GM04503 (cell line): ENCODE measurements around the gene AUTS2.
A peak's percentile ranks its signal among the peaks of the same experiment; 100 is the strongest.

Experiments used
- DNase-seq: peaks from one replicate; pipeline ENCODE4 v3.0.0-alpha.2; 2012; ENCODE audit warnings: low read depth

AUTS2 gene

GRCh38 chr7:70758646-70759045 lies 1160.4 kb downstream of the AUTS2 start:
- DNase-seq = no peak

- no peak for DNase-seq
Observed at GRCh38 chr7:70759674-70760073, 1161.4 kb downstream of the AUTS2 start.

- DNase-seq = no peak
Observed at GRCh38 chr7:70761711-70762328, 1163.5 kb downstream of the AUTS2 start.

DNA sequence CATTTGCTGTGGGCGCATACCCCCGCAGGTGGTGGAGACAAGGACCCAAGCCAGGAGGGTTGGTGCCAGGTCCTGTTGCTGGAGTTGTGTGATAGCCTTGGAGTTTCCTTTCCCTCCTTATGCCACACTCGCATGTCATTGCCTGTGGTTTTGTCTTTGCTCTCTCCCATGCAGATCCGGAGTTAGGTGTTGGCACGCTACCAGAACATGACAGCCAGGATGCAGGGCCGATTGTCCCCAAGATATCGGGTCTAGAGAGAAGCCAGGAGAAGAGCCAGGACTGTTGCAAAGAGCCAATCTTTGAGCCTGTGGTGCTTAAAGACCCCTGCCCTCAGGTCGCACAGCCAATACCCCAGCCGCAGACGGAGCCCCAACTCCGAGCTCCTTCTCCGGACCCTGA lies 1164.4 kb downstream of the AUTS2 start:
- DNase-seq = no peak

DNA sequence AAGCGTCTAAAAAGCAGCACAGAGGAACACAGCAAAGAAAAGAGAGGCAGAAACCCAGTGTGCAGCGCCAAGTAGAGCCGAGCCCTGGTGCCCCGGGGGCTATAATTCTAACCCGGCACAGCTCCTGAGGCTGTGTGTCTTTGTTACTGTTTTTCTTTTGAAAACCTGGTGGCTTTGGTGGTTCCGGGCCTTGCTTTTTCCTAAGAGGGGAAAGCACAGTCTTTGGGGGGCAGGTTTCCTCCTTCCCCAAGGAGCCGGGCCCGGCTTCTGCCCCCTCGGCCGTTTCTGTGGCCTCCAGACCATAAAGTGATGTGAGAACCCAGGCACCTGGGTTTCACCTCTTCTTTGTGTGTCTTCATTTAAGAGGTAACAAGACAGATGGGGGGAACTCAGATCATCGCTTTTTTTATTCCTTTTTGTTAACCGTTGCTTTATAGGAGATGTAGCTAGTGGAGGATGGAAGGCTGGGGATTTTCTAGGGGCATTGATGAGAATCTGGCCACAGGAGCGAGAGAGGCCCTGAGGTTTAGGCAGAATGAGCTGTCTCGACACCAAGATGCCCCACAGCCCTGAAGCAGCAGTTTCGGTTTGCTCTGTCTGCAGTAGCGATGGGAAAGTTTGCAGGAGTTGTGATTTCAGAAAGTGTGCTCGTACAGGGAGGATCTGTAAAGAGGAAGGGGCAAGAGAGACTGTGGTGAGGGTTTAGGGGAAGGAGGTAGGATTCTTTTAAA lies 1165.9 kb downstream of the AUTS2 start:
- no peak for DNase-seq

- DNase-seq = no peak
Observed at GRCh38 chr7:70764701-70765208, 1166.5 kb downstream of the AUTS2 start.

DNA sequence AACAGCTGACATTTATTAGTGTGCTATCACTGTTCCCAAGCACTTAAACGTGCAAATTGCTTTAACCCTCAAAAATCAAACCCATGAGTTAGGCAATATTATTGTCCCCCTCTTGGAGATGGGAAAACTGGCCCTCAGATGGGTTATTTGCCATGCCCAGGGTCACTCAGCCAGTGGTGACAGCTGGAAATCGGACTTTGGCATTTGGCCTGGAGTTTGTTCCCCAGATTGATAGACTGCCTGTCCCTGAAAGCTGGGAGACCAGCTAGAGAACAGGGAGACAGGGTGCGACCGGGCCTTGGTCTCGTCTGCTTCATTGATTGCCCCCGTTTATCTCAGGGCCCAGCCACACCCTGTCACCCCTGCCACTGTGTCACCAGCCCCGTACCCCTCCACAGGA lies 1167.4 kb downstream of the AUTS2 start:
- DNase-seq = no peak

GRCh38 chr7:70766109-70766508 lies 1167.8 kb downstream of the AUTS2 start:
- no peak for DNase-seq

GRCh38 chr7:70766694-70767093 lies 1168.4 kb downstream of the AUTS2 start:
- no peak for DNase-seq

DNA sequence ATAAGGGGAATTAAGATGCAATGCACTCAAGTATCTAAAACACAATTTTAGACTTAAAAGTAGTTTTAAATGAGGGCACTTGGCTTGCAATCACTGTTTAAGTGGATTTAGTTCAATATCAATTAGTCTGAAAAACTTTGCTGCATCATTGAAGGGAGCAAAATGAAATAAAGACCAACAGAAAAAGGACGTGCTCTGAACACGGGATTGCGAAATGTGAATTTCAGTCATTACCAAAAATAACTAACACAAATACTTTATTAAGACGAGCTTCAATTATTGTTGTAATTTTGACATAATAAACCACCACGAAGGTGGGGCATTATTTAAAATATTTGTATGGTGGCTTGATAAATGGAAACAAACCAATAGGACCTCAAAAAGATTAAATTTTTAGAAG lies 1171.9 kb downstream of the AUTS2 start:
- no peak for DNase-seq

GRCh38 chr7:70771451-70771850 lies 1173.2 kb downstream of the AUTS2 start:
- no peak for DNase-seq

DNA sequence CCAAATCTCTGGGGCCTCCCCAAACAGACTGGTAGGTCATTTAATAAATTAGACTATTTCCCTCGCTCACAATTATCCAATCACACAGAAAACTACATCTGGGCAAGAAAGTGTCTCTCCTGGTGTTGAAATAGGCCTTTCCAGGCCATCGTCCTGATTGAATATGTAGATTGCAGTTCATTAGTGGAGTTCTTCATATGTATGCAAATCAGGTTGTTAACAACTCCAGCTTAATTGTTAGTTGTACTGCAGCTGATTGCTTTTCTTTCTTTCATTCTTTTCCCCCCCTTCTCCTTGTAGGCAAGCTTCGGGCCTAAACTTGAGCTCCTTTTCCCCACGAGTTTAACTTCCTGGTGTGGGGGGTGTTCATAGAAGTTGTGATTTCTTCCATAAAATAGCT lies 1174.6 kb downstream of the AUTS2 start:
- no peak for DNase-seq

DNA sequence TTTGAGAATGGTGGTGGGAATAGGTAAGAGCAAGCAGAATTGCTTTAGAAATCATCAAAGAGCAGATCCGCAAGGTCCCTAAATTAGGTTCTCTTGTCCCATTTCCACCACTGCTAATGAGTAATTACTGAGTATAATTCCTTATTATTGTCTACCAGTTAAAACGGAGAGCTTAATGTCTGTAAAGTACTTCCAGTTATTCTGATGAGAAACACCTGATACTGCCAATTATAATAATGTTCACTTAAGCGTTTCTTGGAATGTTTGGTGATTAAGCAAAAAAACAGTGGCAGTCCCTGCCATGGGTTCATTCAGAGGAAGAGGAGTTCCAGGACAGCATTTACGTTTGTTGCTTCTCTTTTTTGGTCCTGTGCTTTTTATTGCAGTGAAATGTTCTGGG lies 1175.1 kb downstream of the AUTS2 start:
- DNase-seq = no peak

- DNase-seq = no peak
Observed at GRCh38 chr7:70774950-70775527, 1176.8 kb downstream of the AUTS2 start.

- no peak for DNase-seq
Observed at GRCh38 chr7:70775570-70776156, 1177.4 kb downstream of the AUTS2 start.

DNA sequence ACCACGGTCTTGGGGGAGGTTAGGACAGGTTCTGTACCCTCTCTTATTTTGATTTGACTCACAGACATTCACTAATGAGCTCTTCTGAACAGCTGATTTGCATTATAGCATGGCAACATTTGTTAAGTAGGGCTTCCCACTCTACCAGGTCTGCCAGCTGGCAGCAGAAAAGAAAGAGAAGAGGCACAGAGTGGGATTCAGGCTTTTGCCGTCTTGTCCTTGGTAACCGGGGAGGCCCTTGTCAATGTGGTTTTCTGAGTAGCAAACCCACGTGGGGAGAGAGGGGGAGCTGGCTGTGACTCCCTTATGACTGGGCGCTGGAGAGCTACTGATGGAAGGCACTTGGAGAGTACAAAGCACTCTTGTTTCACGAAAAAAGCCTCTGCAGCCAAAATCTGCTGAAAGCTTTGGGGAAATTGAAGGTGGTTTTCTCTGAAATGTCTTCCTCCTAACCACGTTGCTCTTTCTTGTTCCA lies 1178.4 kb downstream of the AUTS2 start:
- peak; percentile 7 for DNase-seq

DNA sequence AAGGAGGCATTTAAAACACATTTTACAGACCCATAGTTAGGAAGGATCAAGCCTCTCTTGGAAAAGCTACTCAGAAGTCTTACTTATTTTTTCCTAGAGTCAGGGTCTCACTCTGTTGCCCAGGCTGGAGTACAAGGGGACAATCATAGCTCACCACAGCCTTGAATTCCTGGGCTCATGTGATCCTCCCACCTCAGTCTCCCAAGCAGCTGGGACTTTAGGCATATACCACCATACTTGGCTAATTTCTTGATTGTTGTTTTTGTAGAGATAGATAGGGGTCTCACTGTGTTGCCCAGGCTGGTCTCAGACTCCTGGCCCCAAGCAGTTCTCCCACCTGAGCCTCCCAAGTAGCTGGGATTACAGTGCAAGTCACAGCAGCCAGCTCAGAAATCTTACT lies 1179.0 kb downstream of the AUTS2 start:
- no peak for DNase-seq

GRCh38 chr7:70778585-70778984 lies 1180.3 kb downstream of the AUTS2 start:
- no peak for DNase-seq

- DNase-seq = no peak
Observed at GRCh38 chr7:70779321-70779720, 1181.0 kb downstream of the AUTS2 start.

- no peak for DNase-seq
Observed at GRCh38 chr7:70781922-70782311, 1183.6 kb downstream of the AUTS2 start.

DNA sequence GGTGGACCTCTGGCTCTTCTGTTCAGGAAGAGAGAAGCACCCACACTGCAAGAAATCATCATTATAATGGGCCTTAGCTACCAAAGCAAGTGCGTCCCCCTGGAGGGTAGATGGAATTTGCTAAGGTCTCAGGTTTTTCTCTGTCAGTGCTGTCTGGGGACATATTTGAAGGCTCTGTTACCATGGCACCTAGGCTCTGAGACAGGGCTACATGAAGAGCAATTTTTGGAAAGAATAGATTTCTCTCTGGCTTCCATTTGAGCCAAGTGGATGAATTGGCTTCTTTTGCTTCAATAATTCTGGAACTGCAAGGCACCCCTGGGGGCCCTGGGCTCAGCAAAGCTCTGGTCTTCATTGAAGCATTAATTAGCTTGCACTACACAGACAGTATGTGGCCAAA lies 1184.5 kb downstream of the AUTS2 start:
- no peak for DNase-seq

GRCh38 chr7:70785427-70785826 lies 1187.2 kb downstream of the AUTS2 start:
- DNase-seq = no peak

- DNase-seq = no peak
Observed at GRCh38 chr7:70786076-70786475, 1187.8 kb downstream of the AUTS2 start.
